Spleen (tissue), 7 donors: Measurements from ENCODE around the gene TRPV2.

Source experiments
- CTCF ChIP-seq, 11 experiments: fragments of 200-600 bp in 7 of 11; fragments of 450-650 bp in 4 of 11; sonication (generic) in 4 of 11; IDR thresholded peaks in 8 of 11; conservative IDR thresholded peaks in 3 of 11; 1 replicate in 7 of 11; 2 replicates in 4 of 11; pipeline versions ENCODE4 v1.4.0 to v1.8.0; 2016 to 2021; ENCODE audit warnings: antibody characterized with exemption in 11 of 11, inconsistent platforms in 4 of 11, mild to moderate bottlenecking in 1 of 11
- POLR2A ChIP-seq, 3 donors: fragments of 450-650 bp; IDR thresholded peaks; one replicate each; pipeline ENCODE4 v1.5.1; 2017; ENCODE audit warnings: antibody characterized with exemption in 3 of 3, mild to moderate bottlenecking in 1 of 3
- POLR2AphosphoS5 ChIP-seq, 3 donors: sonication (generic); formaldehyde crosslinking; IDR thresholded peaks; one replicate each; pipeline ENCODE4 v1.5.1; 2017; ENCODE audit warnings: antibody characterized with exemption in 3 of 3
- donor health status: DM: no; HTN: no; CAD: no; lungs with moderate emphysema.
- donor health status: DM: no; HTN: no; CAD: no.
- donor health status: DM: no; HTN: no; CAD: no.

- TF ChIP-seq CTCF (IDR thresholded peaks at IDR 0.05 in 8 of 11, conservative IDR thresholded peaks at IDR 0.05 in 3 of 11) (no peak), POLR2AphosphoS5 (IDR thresholded peaks at IDR 0.05) (peak in 2 of 3 donors; percentile 48 to 73), POLR2A (IDR thresholded peaks at IDR 0.05) (no peak)
Observed at GRCh38 chr17:16443511-16444257, 28.3 kb downstream of the TRPV2 start.
